Muscle of back (tissue), 11 donors: ENCODE data around the gene UNC5C. TPM values are rescaled to one million over a fixed set of nuclear protein-coding genes. Genes with fewer than 3 reads are reported as not detected.

Experiments
- DNase-seq, 3 donors: peaks; one replicate each; pipeline versions ENCODE4 v3.0.0 to v3.0.0-alpha.2; 2013
- polyA plus RNA-seq, 10 donors: library from polyadenylated mRNA; unstranded; fragments of 120-200 nt; gene quantifications; one replicate each; pipeline ENCODE4 v1.2.1, GENCODE V29; 2013; ENCODE audit not compliant: insufficient read length in 10 of 10

The UNC5C gene
- polyA plus RNA-seq, 10 donors = 0.50 to 1.6 (median 0.96) TPM

GRCh38 chr4:95402299-95402698, 146.5 kb downstream of the UNC5C start:
- no peak for DNase-seq

DNA sequence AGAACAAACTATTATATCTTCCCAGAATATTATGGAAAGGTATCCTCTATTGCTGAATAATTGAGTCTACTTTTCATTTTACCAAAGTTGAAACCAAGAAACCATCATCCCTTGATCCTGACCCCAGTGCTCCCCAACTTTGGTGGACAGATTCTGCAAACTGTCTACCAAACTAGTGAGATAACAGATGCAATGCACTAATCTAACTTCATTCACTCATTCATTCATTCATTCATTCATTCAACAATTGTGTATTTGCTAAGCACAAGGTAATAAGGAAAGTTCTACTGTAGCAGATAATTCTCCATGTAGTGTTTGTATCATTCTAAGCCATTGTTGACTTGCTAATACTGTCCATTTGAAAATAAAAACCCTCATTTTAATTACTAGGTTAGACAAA, 150.6 kb downstream of the UNC5C start:
- no peak for DNase-seq

- no peak for DNase-seq
Measured at GRCh38 chr4:95394752-95395306, 153.9 kb downstream of the UNC5C start.

DNA sequence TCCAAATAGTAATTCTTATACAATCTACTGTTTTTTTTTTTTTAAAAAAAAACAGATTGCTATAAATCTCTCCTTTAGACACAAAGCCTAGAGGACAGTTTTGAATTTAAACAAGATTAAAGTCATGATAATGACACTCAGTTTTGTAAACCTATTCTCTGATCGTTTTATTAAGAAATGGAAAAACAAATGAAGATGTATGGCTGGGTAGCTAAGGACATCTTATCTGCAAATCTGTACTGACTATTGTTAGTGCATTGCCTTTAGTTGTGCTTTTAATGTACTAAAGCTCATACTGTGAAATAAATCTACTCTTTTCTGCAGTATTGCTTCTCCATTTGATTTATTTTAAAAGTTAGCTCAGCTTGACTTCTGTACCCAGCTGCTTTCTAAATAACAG, 155.0 kb downstream of the UNC5C start:
- no peak for DNase-seq

DNA sequence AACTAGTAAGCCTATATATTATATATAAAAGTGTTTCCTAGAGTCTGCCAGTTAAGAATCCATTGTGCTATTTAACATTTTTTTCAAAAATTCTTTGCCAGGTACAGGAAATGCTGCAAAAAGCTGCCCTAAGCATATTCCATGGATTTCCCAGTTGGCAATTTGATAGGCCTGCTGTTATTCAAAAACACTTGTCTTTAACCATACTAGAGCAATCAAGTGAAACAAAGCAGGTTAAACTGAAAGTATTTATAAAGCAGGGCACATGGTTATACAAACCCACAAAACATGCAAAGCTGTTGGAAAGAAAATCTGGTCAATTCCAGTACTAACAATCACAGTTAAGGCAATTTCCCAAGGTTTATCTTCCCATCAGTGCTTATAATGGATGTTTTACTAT, 159.9 kb downstream of the UNC5C start:
- no peak for DNase-seq

- DNase-seq = no peak
Measured at GRCh38 chr4:95387719-95388118, 161.1 kb downstream of the UNC5C start.

- DNase-seq = no peak
Measured at GRCh38 chr4:95386410-95386809, 162.4 kb downstream of the UNC5C start.

DNA sequence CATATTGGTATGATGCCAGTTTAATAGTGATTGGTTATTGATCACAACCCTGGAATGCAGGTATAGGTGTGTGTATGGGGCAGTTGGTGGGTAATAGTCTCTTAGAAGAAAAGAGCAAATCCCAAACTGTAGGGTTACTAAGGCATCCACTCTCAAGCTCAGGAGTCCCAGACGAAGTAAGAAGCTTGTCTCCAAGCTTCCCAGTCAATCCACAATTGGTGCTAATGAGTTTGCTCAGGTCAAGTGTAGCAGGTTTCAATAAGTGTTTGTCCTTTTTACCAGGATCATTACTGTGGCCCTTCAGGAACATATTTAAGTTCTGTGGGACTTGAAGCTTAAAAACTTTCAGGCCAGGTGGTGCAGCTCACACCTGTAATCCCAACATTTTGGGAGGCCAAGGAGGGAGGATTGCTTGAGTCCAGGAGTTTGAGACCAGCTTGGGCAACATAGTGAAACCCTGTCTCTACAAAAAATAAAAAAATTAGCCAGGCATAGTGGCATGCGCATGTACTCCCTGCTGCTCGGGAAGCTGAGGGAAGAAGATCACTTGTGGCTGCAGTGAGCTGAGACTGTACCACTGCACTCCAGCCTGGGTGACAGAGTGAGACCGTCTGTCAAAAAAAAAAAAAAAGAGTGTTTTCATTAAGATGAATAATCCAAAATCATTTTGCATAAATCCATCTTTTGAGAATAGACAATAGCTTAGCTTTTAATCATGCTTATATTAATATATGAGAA, 166.8 kb downstream of the UNC5C start:
- no peak for DNase-seq

DNA sequence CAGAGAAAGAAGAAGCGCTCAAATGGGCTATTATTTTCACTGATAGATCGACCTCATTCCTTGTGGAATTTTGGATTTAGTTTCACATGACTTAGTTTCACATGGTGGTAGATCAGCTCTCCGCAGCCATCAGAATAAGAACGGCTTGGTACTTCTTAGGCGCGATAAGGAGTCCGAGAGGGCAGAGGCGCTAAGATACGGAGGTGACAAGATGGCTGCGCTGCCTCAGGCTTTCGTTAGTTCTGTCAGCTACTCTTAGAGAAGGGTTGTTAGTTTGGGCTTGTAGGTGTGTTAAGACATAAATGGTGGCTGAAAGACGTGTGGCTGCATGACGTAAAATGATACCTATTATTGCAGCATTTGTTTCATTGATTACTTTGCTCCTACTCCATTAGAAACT, 169.1 kb downstream of the UNC5C start:
- DNase-seq = no peak

- no peak for DNase-seq
Measured at GRCh38 chr4:95377366-95377900, 171.3 kb downstream of the UNC5C start.

DNA sequence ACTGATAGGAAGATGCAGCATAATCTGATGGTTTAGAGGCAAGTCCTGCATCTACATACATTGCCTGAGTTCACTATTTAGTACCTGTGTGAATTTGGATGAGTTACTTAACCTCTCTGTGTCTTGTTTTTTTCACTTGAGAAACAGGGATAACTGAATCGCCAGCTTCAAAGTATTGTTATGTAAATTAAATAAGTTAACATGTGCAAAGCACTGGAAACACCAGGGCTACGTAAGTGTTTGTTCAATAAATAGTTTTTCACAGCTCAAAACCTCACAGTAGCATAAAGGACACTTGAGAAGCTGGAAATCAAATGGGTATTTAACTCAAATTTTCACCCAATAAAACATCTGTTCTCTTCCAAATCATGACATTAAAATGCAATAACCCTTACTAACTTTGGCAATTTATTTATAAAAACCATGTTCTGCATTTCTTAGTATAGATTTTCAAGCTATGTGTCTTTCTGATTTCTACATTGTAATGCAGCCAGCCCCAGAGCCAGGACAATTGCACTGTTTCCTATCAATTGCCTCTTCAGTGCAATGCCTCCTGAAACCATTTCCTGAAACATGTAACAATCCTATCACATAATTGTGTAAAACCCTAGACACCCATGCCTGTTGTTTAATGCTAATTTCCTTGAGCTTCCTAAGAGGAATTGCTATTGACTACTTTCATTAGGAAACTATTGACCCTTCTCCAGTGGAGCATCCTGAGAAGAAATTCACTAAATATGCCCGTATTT, 177.1 kb downstream of the UNC5C start:
- DNase-seq = no peak

DNA sequence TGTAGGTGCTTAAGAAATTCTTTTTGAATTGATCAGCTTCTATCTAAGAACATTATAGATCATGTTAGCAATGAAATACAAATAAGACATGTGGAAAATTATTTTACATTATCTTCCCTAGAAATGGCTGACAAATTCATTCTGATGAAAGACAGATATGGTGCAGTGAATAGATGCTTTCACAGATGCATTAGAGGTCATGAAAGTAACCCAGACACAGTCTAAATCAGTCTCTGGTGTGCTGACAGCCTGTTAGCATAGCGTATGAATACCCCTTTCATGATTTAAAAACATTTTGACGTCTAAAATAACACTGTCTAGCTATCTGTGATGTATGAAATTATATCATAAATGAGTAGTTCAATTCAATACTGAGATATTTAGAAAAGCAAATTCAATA, 180.9 kb downstream of the UNC5C start:
- DNase-seq = no peak

GRCh38 chr4:95363966-95364365, 184.8 kb downstream of the UNC5C start:
- DNase-seq = no peak

GRCh38 chr4:95363559-95363925, 185.2 kb downstream of the UNC5C start:
- peak in 1 of 3 donors; percentile 15 for DNase-seq

GRCh38 chr4:95362906-95363558, 185.7 kb downstream of the UNC5C start:
- DNase-seq = peak in 2 of 3 donors; percentile 1 to 29

GRCh38 chr4:95362066-95362465, 186.7 kb downstream of the UNC5C start:
- DNase-seq = no peak

GRCh38 chr4:95361696-95361965, 187.1 kb downstream of the UNC5C start:
- no peak for DNase-seq

- DNase-seq = no peak
Measured at GRCh38 chr4:95360906-95361695, 187.7 kb downstream of the UNC5C start.

GRCh38 chr4:95360256-95360903, 188.4 kb downstream of the UNC5C start:
- no peak for DNase-seq

DNA sequence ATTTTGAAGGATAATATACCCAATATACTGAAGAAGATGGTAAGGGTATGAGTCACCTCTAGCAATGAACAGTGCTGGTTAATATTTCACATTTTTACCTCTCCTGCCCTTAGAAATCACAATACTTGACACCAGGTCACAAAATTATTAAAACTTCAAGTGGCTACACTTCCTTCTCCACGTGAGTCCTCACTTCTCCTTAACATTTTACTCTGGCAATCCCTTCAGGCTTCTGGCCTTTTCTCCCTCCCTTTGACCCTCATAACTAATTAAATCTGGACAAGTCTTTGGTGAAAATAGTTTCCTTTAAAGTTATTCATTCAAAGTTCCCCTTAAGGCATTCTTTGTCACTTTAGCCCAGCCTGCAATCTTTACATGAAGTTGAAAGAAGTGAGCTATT, 190.4 kb downstream of the UNC5C start:
- DNase-seq = no peak

DNA sequence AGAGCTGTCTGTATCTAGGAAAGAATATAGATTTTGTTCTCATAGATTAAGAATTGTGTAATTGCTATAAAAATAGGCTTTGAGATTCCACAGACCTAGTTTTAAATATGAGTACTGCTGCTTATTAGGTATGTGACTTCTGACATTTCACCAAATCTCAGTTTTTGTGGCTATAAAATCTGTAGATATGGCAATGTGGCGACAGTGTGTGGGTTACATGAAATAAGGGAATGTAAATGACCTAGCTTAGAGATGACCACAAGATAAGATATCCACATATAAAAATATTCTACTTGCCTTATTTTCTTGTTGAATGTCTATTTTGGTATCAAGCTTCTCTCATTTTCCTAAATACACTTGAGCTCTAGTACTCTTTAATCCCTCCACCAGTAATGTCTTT, 193.8 kb downstream of the UNC5C start:
- DNase-seq = no peak
